Liver (tissue), 9 donors: ENCODE results near the gene USH2A. TPM values are rescaled to one million over a fixed set of nuclear protein-coding genes. Genes with fewer than 3 reads are reported as not detected.

ENCODE experiments used
- DNase-seq: peaks from one replicate; pipeline ENCODE4 v3.0.0-alpha.2; 2017; ENCODE audit warnings: low spot score
- H3K27ac ChIP-seq, 2 donors: one replicate each; pipeline ENCODE4 v1.7.0; 2013; ENCODE audit warnings: inconsistent platforms in 2 of 2, low read length in 2 of 2, control low read depth in 1 of 2, low read depth in 1 of 2, mild to moderate bottlenecking in 1 of 2
- H3K27me3 ChIP-seq, 4 donors: one replicate each; pipeline versions ENCODE4 v1.6.1 to v1.7.0; 2013; ENCODE audit warnings: low read length in 3 of 4, inconsistent platforms in 1 of 4, mild to moderate bottlenecking in 1 of 4, moderate library complexity in 1 of 4; ENCODE audit not compliant: control insufficient read depth in 4 of 4, insufficient read depth in 4 of 4
- H3K36me3 ChIP-seq, 4 donors: one replicate each; pipeline versions ENCODE4 v1.6.1 to v1.7.0; 2013; ENCODE audit warnings: low read length in 3 of 4, mild to moderate bottlenecking in 3 of 4, low read depth in 1 of 4, moderate library complexity in 1 of 4; ENCODE audit not compliant: control insufficient read depth in 4 of 4, insufficient read depth in 3 of 4
- H3K4me1 ChIP-seq, 4 donors: one replicate each; pipeline versions ENCODE4 v1.6.1 to v1.7.0; 2013; ENCODE audit warnings: low read length in 3 of 4, mild to moderate bottlenecking in 3 of 4, moderate library complexity in 1 of 4; ENCODE audit not compliant: control insufficient read depth in 4 of 4, insufficient read depth in 4 of 4
- H3K4me3 ChIP-seq, 3 donors: one replicate each; pipeline versions ENCODE4 v1.6.1 to v1.7.0; 2013; ENCODE audit warnings: low read length in 3 of 3, control low read depth in 1 of 3, low read depth in 1 of 3, mild to moderate bottlenecking in 1 of 3
- H3K9ac ChIP-seq, 2 donors: one replicate each; pipeline ENCODE4 v1.7.0; 2013; ENCODE audit warnings: low read length in 2 of 2, mild to moderate bottlenecking in 2 of 2, moderate library complexity in 2 of 2, control low read depth in 1 of 2, low read depth in 1 of 2
- H3K9me3 ChIP-seq, 4 donors: one replicate each; pipeline versions ENCODE4 v1.6.1 to v1.7.0; 2013; ENCODE audit warnings: low read length in 3 of 4; ENCODE audit not compliant: control insufficient read depth in 4 of 4
- EGR1 ChIP-seq, 2 donors: IDR thresholded peaks; 2 replicates each; pipeline ENCODE4 v1.6.1; 2016 to 2018; ENCODE audit warnings: antibody characterized with exemption in 2 of 2, low read depth in 2 of 2
- FOXA1 ChIP-seq: IDR thresholded peaks from 2 replicates; pipeline ENCODE4 v1.6.1; 2016; ENCODE audit warnings: antibody characterized with exemption
- FOXA2 ChIP-seq: IDR thresholded peaks from 2 replicates; pipeline ENCODE4 v1.6.1; 2016; ENCODE audit warnings: antibody characterized with exemption
- HNF4A ChIP-seq, 2 donors: conservative IDR thresholded peaks; 2 replicates each; pipeline ENCODE4 v1.6.1; 2016; ENCODE audit warnings: antibody characterized with exemption in 2 of 2, mild to moderate bottlenecking in 2 of 2
- JUND ChIP-seq, 2 donors: IDR thresholded peaks; 2 replicates each; pipeline ENCODE4 v1.6.1; 2016; ENCODE audit warnings: antibody characterized with exemption in 2 of 2
- NR2F2 ChIP-seq: IDR thresholded peaks from 2 replicates; pipeline ENCODE4 v1.6.1; 2016; ENCODE audit warnings: antibody characterized with exemption
- RAD21 ChIP-seq, 2 donors: IDR thresholded peaks; 2 replicates each; pipeline ENCODE4 v1.6.1; 2016; ENCODE audit warnings: antibody characterized with exemption in 2 of 2, mild to moderate bottlenecking in 2 of 2
- RXRA ChIP-seq, 2 donors: IDR thresholded peaks; 2 replicates each; pipeline ENCODE4 v1.6.1; 2017 to 2018; ENCODE audit warnings: antibody characterized with exemption in 2 of 2, mild to moderate bottlenecking in 1 of 2
- SP1 ChIP-seq: IDR thresholded peaks from 2 replicates; pipeline ENCODE4 v1.6.1; 2018; ENCODE audit warnings: antibody characterized with exemption, mild to moderate bottlenecking
- TAF1 ChIP-seq: conservative IDR thresholded peaks from 2 replicates; pipeline ENCODE4 v1.6.1; 2016; ENCODE audit warnings: antibody characterized with exemption, mild to moderate bottlenecking
- YY1 ChIP-seq: IDR thresholded peaks from 2 replicates; pipeline ENCODE4 v1.6.1; 2016; ENCODE audit warnings: antibody characterized with exemption, mild to moderate bottlenecking
- WGBS: extraction: QIAGEN DNeasy Blood & Tissue Kit; methylation state at CpG from one replicate; pipeline ENCODE4 v1.1.7; 2013; 5-methylcytosine and 5-hydroxymethylcytosine counted together
- polyA plus RNA-seq, 2 donors: library from polyadenylated mRNA; stranded (reverse) in 1 of 2; unstranded in 1 of 2; fragments of 200-250 nt in 1 of 2; fragments of >200 nt in 1 of 2; fragmentation: Nextera tagmentation in 1 of 2; extraction: Ambion mirVana in 1 of 2; gene quantifications; one replicate each; pipeline versions ENCODE4 v1.2.1 to v1.2.3, GENCODE V29; 2013 to 2015
- total RNA-seq, 2 donors: library from RNA; depleted of rRNA; stranded (reverse); fragments of >200 nt; gene quantifications; one replicate each; pipeline ENCODE4 v1.2.3, GENCODE V29; 2014
- TF ChIP-seq, protein P1 (sequence below): IDR thresholded peaks from 2 replicates; pipeline ENCODE4 v1.6.1; 2016; ENCODE audit warnings: antibody characterized with exemption
- TF ChIP-seq, protein P2 (sequence below): IDR thresholded peaks from 2 replicates; pipeline ENCODE4 v1.6.1; 2016; ENCODE audit warnings: antibody characterized with exemption, mild to moderate bottlenecking
- TF ChIP-seq, protein P3 (sequence below): IDR thresholded peaks from 2 replicates; pipeline ENCODE4 v1.6.1; 2016; ENCODE audit warnings: antibody characterized with exemption
- TF ChIP-seq, protein P4 (sequence below): fragments of 150-350 bp; IDR thresholded peaks from 2 replicates; pipeline ENCODE4 v1.5.1; 2017; ENCODE audit warnings: improper control_type of control experiment, low read depth, low read length; ENCODE audit not compliant: missing input control
- donor health status: healthy.
- donor health status: healthy.
- donor health status: healthy.
- donor health status: healthy.
- donor health status: healthy.

USH2A gene
- total and polyA plus RNA-seq, 4 donors, result 0.14 to 1.0 (median 0.31) TPM

DNA sequence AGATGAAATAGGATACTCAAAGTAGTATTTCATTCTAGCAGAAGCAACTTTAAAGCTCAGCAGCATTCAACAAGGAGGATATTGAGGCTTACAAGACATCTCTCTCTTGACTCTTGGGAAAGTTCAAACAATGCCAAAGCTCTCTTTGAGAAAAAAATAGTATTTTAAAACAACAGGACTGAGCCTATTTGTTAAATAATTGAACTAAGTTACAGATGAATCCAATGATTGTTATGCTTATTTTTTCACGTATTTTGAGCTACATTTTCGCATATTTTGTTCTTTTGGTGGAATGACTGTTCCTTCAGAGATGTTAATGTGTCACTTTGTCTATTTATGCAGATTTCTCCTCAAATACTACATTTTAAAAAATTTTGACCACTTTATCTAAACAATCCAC is 655.5 kb downstream of the USH2A start:
- 77% methylated on average over 2 of the region's 2 CpGs for WGBS

DNA sequence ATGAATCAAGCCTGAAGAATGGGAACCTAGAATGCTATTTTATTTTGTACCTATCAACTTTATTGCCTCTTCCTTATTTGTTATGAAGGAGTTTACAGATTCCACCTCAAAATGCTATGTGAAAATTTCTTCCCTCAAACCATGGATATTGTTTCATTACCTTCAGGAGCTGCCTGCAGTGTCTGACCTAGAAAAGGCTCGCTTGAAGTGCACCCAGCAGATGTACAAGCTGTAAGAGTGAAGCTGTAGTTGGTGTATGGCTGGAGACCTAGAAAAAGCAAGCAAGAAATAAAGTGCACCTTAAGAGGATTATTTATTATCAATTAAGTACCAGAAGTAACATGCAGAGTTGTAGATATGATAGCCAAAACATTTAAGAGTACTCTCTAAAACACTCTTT is 656.7 kb downstream of the USH2A start:
- H3K27me3 ChIP-seq, result peaks cover 0 to 2% (median 0%) of the 10 kb centered on the region in 4 donors
- H3K9ac ChIP-seq, result no peak overlapping the region
- no peak overlapping the region for H3K27ac ChIP-seq
- H3K4me3 ChIP-seq, result no peak overlapping the region
- no peaks in the 10 kb centered on the region for H3K4me1 ChIP-seq
- H3K9me3 ChIP-seq, result no peaks in the 10 kb centered on the region
- H3K36me3 ChIP-seq, result no peaks in the 10 kb centered on the region
- TF ChIP-seq YY1 (no peak), SP1 (no peak), RXRA (IDR thresholded peaks at IDR 0.05) (no peak), NR2F2 (no peak)
- TF ChIP-seq, protein P1, sequence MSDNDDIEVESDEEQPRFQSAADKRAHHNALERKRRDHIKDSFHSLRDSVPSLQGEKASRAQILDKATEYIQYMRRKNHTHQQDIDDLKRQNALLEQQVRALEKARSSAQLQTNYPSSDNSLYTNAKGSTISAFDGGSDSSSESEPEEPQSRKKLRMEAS, result no peak
- 53% methylated on average over 1 of the region's 1 CpG for WGBS
- no peak for DNase-seq

More for the DNA sequence above, 655.5 kb downstream of the USH2A start:
- Histone ChIP-seq H3K4me1 (no peaks in the 10 kb centered on the region), H3K27ac (no peak overlapping the region), H3K36me3 (no peaks in the 10 kb centered on the region), H3K4me3 (no peak overlapping the region), H3K9ac (no peak overlapping the region), H3K27me3 (peaks cover 0 to 2% (median 0%) of the 10 kb centered on the region in 4 donors), H3K9me3 (no peaks in the 10 kb centered on the region)
- TF ChIP-seq, protein P2, sequence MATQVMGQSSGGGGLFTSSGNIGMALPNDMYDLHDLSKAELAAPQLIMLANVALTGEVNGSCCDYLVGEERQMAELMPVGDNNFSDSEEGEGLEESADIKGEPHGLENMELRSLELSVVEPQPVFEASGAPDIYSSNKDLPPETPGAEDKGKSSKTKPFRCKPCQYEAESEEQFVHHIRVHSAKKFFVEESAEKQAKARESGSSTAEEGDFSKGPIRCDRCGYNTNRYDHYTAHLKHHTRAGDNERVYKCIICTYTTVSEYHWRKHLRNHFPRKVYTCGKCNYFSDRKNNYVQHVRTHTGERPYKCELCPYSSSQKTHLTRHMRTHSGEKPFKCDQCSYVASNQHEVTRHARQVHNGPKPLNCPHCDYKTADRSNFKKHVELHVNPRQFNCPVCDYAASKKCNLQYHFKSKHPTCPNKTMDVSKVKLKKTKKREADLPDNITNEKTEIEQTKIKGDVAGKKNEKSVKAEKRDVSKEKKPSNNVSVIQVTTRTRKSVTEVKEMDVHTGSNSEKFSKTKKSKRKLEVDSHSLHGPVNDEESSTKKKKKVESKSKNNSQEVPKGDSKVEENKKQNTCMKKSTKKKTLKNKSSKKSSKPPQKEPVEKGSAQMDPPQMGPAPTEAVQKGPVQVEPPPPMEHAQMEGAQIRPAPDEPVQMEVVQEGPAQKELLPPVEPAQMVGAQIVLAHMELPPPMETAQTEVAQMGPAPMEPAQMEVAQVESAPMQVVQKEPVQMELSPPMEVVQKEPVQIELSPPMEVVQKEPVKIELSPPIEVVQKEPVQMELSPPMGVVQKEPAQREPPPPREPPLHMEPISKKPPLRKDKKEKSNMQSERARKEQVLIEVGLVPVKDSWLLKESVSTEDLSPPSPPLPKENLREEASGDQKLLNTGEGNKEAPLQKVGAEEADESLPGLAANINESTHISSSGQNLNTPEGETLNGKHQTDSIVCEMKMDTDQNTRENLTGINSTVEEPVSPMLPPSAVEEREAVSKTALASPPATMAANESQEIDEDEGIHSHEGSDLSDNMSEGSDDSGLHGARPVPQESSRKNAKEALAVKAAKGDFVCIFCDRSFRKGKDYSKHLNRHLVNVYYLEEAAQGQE, result no peak
- TF ChIP-seq HNF4A (conservative IDR thresholded peaks at IDR 0.05) (no peak), NR2F2 (no peak), FOXA1 (no peak), TAF1 (no peak), RXRA (IDR thresholded peaks at IDR 0.05) (no peak), RAD21 (IDR thresholded peaks at IDR 0.05) (no peak), JUND (IDR thresholded peaks at IDR 0.05) (no peak)
- TF ChIP-seq, protein P1, result no peak
- TF ChIP-seq, protein P3, sequence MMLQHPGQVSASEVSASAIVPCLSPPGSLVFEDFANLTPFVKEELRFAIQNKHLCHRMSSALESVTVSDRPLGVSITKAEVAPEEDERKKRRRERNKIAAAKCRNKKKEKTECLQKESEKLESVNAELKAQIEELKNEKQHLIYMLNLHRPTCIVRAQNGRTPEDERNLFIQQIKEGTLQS, result no peak
- no peak for DNase-seq

DNA sequence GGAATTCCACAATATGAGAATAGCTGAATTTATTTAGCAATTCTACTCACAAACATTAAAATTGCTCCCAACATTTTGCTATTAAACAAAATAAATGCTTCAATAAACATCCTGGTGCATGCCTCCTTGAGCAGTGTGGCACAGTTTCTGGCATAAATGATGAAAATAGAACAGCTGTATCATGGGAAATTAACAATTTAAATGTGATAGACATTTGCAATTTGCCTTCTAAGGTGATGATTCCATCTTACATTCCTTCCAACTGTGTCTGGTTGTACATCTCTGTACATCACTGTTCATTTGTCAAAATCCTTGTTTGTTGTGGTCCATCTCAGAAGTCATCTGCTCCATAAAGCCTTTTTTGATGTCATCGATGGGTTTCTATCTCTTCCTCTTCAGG is 657.4 kb downstream of the USH2A start:
- Histone ChIP-seq H3K27ac (no peak overlapping the region), H3K4me1 (no peaks in the 10 kb centered on the region), H3K9ac (no peak overlapping the region), H3K27me3 (peaks cover 0 to 2% (median 0%) of the 10 kb centered on the region in 4 donors), H3K9me3 (no peaks in the 10 kb centered on the region), H3K36me3 (no peaks in the 10 kb centered on the region), H3K4me3 (no peak overlapping the region)
- WGBS, result 89% methylated on average over 1 of the region's 1 CpG
- no peak for DNase-seq
- no peak for TF ChIP-seq YY1
- TF ChIP-seq, protein P4, sequence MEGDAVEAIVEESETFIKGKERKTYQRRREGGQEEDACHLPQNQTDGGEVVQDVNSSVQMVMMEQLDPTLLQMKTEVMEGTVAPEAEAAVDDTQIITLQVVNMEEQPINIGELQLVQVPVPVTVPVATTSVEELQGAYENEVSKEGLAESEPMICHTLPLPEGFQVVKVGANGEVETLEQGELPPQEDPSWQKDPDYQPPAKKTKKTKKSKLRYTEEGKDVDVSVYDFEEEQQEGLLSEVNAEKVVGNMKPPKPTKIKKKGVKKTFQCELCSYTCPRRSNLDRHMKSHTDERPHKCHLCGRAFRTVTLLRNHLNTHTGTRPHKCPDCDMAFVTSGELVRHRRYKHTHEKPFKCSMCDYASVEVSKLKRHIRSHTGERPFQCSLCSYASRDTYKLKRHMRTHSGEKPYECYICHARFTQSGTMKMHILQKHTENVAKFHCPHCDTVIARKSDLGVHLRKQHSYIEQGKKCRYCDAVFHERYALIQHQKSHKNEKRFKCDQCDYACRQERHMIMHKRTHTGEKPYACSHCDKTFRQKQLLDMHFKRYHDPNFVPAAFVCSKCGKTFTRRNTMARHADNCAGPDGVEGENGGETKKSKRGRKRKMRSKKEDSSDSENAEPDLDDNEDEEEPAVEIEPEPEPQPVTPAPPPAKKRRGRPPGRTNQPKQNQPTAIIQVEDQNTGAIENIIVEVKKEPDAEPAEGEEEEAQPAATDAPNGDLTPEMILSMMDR, result no peak
- no peak for TF ChIP-seq RXRA (IDR thresholded peaks at IDR 0.05)
- no peak for TF ChIP-seq FOXA2
- no peak for TF ChIP-seq HNF4A (conservative IDR thresholded peaks at IDR 0.05)
- TF ChIP-seq FOXA1, result no peak
- TF ChIP-seq, protein P2, result no peak
- TF ChIP-seq, protein P1, result no peak
- TF ChIP-seq RAD21 (IDR thresholded peaks at IDR 0.05), result no peak
- TF ChIP-seq NR2F2, result no peak
- TF ChIP-seq JUND (IDR thresholded peaks at IDR 0.05), result no peak
- TF ChIP-seq SP1, result no peak
- TF ChIP-seq, protein P3, result no peak
- no peak for TF ChIP-seq EGR1 (IDR thresholded peaks at IDR 0.05; ENCODE audit: low read depth in 2 of 2)
- TF ChIP-seq TAF1, result no peak
